ENCODE data around the gene FBP2.
"Not testable (repeated sequence)": the region's sequence is repeated elsewhere in the genome, so short reads cannot be mapped to it uniquely, and the experiment has no call there.

DNA sequence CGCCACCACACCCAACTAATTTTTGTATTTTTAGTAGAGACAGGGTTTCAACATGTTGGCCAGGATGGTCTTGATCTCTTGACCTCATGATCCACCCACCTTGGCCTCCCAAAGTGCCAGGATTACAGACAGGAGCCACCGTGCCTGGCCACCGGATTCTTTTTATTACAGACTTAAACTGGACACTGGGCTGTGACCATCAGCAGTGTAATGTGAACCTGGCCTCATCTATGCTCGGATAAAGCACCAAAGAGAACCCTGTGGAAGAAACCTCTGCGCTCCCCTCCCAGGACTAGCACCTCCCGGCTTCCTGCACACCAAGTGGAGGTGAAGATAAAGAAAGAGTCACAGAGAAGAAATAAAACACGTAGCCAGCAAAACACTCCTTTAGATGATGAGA lies 941 bp downstream of the FBP2 start:
- TF ChIP-seq, protein P1, sequence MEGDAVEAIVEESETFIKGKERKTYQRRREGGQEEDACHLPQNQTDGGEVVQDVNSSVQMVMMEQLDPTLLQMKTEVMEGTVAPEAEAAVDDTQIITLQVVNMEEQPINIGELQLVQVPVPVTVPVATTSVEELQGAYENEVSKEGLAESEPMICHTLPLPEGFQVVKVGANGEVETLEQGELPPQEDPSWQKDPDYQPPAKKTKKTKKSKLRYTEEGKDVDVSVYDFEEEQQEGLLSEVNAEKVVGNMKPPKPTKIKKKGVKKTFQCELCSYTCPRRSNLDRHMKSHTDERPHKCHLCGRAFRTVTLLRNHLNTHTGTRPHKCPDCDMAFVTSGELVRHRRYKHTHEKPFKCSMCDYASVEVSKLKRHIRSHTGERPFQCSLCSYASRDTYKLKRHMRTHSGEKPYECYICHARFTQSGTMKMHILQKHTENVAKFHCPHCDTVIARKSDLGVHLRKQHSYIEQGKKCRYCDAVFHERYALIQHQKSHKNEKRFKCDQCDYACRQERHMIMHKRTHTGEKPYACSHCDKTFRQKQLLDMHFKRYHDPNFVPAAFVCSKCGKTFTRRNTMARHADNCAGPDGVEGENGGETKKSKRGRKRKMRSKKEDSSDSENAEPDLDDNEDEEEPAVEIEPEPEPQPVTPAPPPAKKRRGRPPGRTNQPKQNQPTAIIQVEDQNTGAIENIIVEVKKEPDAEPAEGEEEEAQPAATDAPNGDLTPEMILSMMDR (IDR thresholded peaks at IDR 0.05), result not testable (repeated sequence)
- TF ChIP-seq POLR2AphosphoS5 (IDR thresholded peaks at IDR 0.05), result not testable (repeated sequence)

Data from esophagus muscularis mucosa (tissue), 3 donors.